GM12892 (cell line): Measurements from ENCODE around the gene CNTN6.

Experiments
- POLR2AphosphoS5 ChIP-seq: IDR thresholded peaks from 2 replicates; pipeline ENCODE4 v1.6.1; 2011; ENCODE audit warnings: low read depth, low read length, control low read depth
- TAF1 ChIP-seq: IDR thresholded peaks from 2 replicates; pipeline ENCODE4 v1.6.1; 2011; ENCODE audit warnings: low read depth, mild to moderate bottlenecking, control low read depth, low read length, borderline replicate concordance

DNA sequence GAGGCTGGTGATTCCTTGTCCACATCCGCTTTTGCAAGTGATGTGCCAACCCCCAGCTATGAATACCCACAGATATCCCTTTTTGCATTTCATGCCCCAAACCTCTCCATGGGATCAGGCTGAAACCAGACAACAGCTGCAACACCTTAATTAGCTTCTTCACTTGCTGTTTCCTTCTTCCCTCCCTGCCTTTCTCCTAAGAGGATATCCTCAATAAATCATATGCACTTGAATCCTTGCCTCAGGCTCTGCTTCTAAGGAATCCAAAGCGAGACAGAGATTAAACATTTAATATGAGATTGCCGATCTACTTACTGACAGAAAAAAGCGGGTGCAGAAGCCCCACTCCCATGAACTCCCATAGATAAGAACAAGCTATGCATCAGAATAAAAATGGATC is 138.1 kb downstream of the CNTN6 start:
- TF ChIP-seq POLR2AphosphoS5 (no peak), TAF1 (no peak)
